CD4-positive, alpha-beta T cell treated with Interleukin-2 at 100 ng/mL for 4 hours (primary cell): ENCODE results near the gene EIF4G1.
A peak's percentile ranks its signal among the peaks of the same experiment; 100 is the strongest.

ENCODE experiments used
- DNase-seq: peaks from one replicate; pipeline ENCODE4 v3.0.0-alpha.2; 2020; ENCODE audit warnings: low spot score

EIF4G1 gene

DNA sequence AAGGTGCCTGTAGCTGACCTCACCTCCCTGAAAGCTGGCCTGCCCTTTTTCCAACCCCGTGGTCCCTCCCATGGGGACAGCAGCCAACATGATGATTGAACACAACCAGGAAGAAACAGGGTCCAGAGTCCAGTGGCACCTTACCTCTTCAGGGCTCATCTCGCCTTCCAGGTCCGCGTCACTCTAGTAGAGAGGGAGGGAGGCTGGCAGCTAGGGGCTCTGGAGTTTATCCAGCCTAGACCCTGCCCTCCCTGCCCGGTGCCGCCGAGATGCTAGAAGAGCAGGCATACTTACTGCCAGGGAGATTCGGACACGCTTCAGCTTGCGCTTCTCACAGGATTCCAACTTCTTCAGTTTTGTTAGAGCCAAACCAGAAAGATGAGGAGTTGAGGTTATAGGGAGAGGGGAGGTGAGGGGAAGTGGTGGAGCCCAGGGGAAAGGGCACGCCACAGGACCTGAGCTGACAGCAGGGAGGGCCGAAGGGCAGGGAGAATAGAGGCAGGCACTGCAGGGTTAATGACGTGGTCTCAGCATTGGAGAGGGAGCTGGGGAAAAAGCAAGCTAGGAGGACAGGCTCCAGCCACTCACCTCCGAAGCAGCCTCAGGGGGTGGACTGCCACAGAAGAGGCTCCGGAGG lies 37.9 kb downstream of the EIF4G1 start:
- no peak for DNase-seq

DNA sequence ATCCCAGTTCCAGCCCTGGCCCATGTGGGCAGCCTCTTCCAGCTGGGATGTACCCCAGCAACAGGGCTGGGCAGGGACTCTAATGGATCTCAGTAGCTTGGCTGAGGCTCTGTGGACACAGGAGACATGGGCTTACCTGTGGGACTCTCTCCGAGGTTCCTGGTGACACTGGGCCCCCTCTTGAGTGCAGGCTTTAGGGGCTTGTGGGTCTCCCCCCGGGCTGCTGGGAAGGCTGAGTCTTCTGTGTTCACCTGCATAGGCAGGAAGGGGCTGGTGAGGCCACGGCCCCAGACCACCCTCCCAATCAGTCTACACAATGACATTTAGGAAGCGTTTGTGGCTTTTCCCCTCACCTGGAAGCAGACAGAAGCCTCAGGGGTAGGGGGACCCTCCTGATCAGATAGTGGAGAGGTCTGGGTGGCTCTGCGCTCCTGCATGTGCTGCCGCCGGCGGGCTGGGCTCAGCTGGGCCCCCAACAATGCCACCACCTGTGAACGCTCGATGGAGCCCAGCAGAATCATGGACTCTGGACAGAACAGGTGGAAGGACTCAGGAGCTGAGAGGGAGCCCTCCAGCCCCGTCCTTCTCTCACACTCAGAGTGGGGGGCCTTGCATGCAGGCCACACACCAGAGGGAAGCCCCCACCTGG lies 38.6 kb downstream of the EIF4G1 start:
- no peak for DNase-seq

DNA sequence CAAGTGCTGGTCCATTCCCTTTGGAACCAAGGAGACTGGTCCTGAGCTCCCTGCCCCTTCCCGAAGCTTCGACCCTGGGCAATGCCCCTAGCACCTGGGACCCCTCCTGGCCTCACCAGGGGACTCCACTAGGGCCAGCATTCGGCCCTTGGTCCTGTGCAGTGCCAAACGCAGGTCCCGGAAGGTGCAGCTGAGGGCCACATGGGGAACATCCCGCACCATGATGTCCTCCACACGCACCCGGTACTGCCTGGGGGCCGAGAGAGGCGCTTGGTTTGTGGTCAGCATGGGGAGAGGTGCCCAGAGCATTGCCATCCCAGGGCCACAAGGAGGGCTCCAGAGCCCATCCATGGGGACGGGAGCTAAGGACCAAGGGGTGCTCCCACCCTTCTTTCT lies 39.1 kb downstream of the EIF4G1 start:
- DNase-seq, result no peak

GRCh38 chr3:184354121-184354728 lies 39.8 kb downstream of the EIF4G1 start:
- DNase-seq, result peak; percentile 63

- DNase-seq, result no peak
These were observed 40.3 kb downstream of the EIF4G1 start for GRCh38 chr3:184354754-184355153.

- no peak for DNase-seq
These were observed 41.0 kb downstream of the EIF4G1 start for GRCh38 chr3:184355261-184356040.

GRCh38 chr3:184357248-184358123 lies 43.1 kb downstream of the EIF4G1 start:
- DNase-seq, result no peak

- DNase-seq, result no peak
These were observed 43.8 kb downstream of the EIF4G1 start for GRCh38 chr3:184358124-184358767.

- no peak for DNase-seq
These were observed 44.5 kb downstream of the EIF4G1 start for GRCh38 chr3:184358921-184359350.

DNA sequence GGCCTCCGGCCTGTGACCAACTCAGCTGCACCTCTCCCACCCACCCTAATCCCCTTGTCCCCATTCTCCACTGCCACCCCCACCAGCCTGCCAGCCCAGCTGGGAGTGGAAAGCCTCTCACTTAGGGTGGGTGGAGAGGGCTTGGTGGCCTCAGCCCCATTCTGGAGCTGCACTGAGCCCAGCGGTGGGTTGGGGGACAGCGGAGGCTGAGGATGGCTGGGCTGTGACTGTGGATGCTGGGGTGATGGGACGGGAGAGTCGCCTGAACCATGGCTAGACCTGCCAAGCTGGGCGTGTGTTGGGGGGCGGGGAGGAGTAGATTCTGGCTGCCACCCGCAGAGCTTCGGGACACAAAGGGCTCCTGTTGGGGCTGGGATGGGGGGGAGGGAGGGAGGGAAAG lies 45.2 kb downstream of the EIF4G1 start:
- no peak for DNase-seq

GRCh38 chr3:184360070-184360928 lies 45.9 kb downstream of the EIF4G1 start:
- no peak for DNase-seq

DNA sequence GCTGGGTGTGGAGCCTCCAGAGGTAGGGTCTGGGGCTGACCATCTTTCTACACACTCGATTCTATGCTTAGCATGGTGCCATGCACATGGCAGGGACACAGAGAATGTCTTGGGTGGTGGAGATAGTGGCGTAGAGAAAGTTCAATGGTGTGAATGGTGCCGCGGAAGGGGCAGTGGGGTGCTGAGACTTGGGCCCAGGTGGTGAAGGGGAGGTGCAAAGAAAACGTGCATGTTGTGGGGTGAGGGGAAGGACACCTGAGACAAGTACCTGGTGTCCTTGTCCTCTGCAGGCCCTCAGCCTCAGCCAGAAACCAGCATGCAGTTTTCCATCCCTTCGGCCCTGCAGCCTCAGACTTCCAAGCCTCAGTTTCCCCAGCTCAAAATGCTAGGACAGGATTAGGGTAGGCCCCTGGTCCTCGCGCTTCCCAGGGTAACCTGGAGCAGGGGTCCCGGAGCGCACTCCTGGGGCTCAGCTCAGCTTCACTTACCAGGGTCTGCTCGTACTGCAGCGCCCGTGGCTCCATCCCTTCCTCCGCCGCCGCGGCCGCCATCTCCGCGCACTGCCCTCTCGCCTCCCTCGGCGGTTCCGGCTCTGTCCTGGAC lies 46.6 kb downstream of the EIF4G1 start:
- DNase-seq, result no peak

GRCh38 chr3:184361532-184361931 lies 47.1 kb downstream of the EIF4G1 start, which contains the start of the genes CLCN2 and POLR2H:
CLCN2 (minus strand) TSS chr3:184361605; CDS start chr3:184361479, 126 bp downstream.
POLR2H (plus strand) TSS chr3:184361710; CDS start chr3:184363493, 1,783 bp downstream.
- peak; percentile 17 for DNase-seq

- peak; percentile 22 for DNase-seq
These were observed 47.7 kb downstream of the EIF4G1 start for GRCh38 chr3:184361932-184362667.

GRCh38 chr3:184362668-184363546 lies 48.5 kb downstream of the EIF4G1 start:
- DNase-seq, result peak; percentile 95

- no peak for DNase-seq
These were observed 52.3 kb downstream of the EIF4G1 start for GRCh38 chr3:184366619-184367289.

DNA sequence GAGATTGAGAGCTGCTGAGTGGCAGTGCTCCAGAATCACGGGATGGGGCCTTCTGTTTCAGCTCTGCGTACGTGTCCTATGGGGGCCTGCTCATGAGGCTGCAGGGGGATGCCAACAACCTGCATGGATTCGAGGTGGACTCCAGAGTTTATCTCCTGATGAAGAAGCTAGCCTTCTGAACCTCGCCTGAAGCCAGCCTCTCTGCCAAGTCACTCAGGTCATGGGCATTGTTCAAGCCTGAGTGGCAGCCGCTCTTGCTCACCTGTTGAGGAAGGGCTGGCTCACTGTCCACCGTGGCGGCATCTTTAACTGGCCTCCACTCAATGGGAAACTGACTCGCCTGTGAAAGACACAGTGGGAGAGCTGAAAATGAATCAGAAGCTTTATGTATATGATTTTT lies 53.7 kb downstream of the EIF4G1 start:
- no peak for DNase-seq
